ENCODE results near the gene OTOG.

Gene OTOG

GRCh38 chr11:17650127-17650911 lies 103.3 kb downstream of the OTOG start:
- no peak for DNase-seq (ENCODE audit: low read depth)

GRCh38 chr11:17651061-17651460 lies 104.0 kb downstream of the OTOG start:
- no peak for DNase-seq (ENCODE audit: low read depth)

GRCh38 chr11:17651681-17652080 lies 104.6 kb downstream of the OTOG start:
- DNase-seq (ENCODE audit: low read depth): no peak

GRCh38 chr11:17652556-17652955 lies 105.5 kb downstream of the OTOG start:
- DNase-seq (ENCODE audit: low read depth): no peak

GRCh38 chr11:17653611-17654010 lies 106.6 kb downstream of the OTOG start:
- no peak for DNase-seq (ENCODE audit: low read depth)

- DNase-seq (ENCODE audit: low read depth): no peak
These were observed 108.6 kb downstream of the OTOG start for GRCh38 chr11:17655682-17656081.

- DNase-seq (ENCODE audit: low read depth): no peak
These were observed 111.2 kb downstream of the OTOG start for GRCh38 chr11:17658211-17658610.

- DNase-seq (ENCODE audit: low read depth): no peak
These were observed 121.1 kb downstream of the OTOG start for GRCh38 chr11:17668166-17668565.

- no peak for DNase-seq (ENCODE audit: low read depth)
These were observed 125.4 kb downstream of the OTOG start for GRCh38 chr11:17672469-17672868.

- DNase-seq (ENCODE audit: low read depth): no peak
These were observed 126.9 kb downstream of the OTOG start for GRCh38 chr11:17673951-17674350.

GRCh38 chr11:17682848-17683247 lies 135.8 kb downstream of the OTOG start:
- DNase-seq (ENCODE audit: low read depth): no peak

GRCh38 chr11:17683377-17684161 lies 136.5 kb downstream of the OTOG start:
- peak; percentile 30 for DNase-seq (ENCODE audit: low read depth)

- DNase-seq (ENCODE audit: low read depth): no peak
These were observed 137.5 kb downstream of the OTOG start for GRCh38 chr11:17684550-17684949.

- DNase-seq (ENCODE audit: low read depth): no peak
These were observed 139.3 kb downstream of the OTOG start for GRCh38 chr11:17686231-17686980.

- no peak for DNase-seq (ENCODE audit: low read depth)
These were observed 141.0 kb downstream of the OTOG start for GRCh38 chr11:17687946-17688670.

GRCh38 chr11:17691550-17691949 lies 144.5 kb downstream of the OTOG start:
- DNase-seq (ENCODE audit: low read depth): no peak

GRCh38 chr11:17691976-17692375 lies 144.9 kb downstream of the OTOG start:
- no peak for DNase-seq (ENCODE audit: low read depth)

- no peak for DNase-seq (ENCODE audit: low read depth)
These were observed 145.9 kb downstream of the OTOG start for GRCh38 chr11:17692931-17693330.

- no peak for DNase-seq (ENCODE audit: low read depth)
These were observed 146.5 kb downstream of the OTOG start for GRCh38 chr11:17693531-17693930.

- DNase-seq (ENCODE audit: low read depth): no peak
These were observed 147.5 kb downstream of the OTOG start for GRCh38 chr11:17694494-17695110.
